H9 (cell line): ENCODE results near the gene CTXN1. TPM values are rescaled to one million over a fixed set of nuclear protein-coding genes. Genes with fewer than 3 reads are reported as not detected.

ENCODE experiments used
- DNase-seq: peaks from one replicate; pipeline ENCODE4 v3.0.0-alpha.2; 2017
- H2AFZ ChIP-seq: one replicate; pipeline ENCODE4 v1.6.1; 2013; ENCODE audit warnings: mild to moderate bottlenecking, low read length, control low read depth, moderate library complexity
- H2AK5ac ChIP-seq: 2 replicates; pipeline ENCODE4 v1.6.1; 2013; ENCODE audit warnings: low read length, control low read depth, mixed read lengths; ENCODE audit not compliant: insufficient read length
- H2BK120ac ChIP-seq: one replicate; pipeline ENCODE4 v1.6.1; 2013; ENCODE audit warnings: low read depth, mild to moderate bottlenecking, low read length, control low read depth, inconsistent platforms; ENCODE audit not compliant: poor library complexity, severe bottlenecking
- H2BK12ac ChIP-seq: 2 replicates; pipeline ENCODE4 v1.6.1; 2013; ENCODE audit warnings: low read length, control low read depth, mixed read lengths, low read depth; ENCODE audit not compliant: insufficient read length
- H2BK15ac ChIP-seq: 2 replicates; pipeline ENCODE4 v1.6.1; 2013; ENCODE audit warnings: low read depth, low read length, control low read depth
- H2BK20ac ChIP-seq: one replicate; pipeline ENCODE4 v1.6.1; 2013; ENCODE audit warnings: low read depth, mild to moderate bottlenecking, low read length, control low read depth, inconsistent platforms; ENCODE audit not compliant: poor library complexity, severe bottlenecking
- H2BK5ac ChIP-seq: 2 replicates; pipeline ENCODE4 v1.6.1; 2013; ENCODE audit warnings: low read length, control low read depth, mixed read lengths; ENCODE audit not compliant: insufficient read length
- H3K14ac ChIP-seq: 2 replicates; pipeline ENCODE4 v1.6.1; 2013; ENCODE audit warnings: low read length, control low read depth; ENCODE audit not compliant: insufficient read depth
- H3K18ac ChIP-seq: 2 replicates; pipeline ENCODE4 v1.6.1; 2013; ENCODE audit warnings: low read depth, mild to moderate bottlenecking, mixed read lengths, low read length, control low read depth; ENCODE audit not compliant: insufficient read length
- H3K23ac ChIP-seq: 2 replicates; pipeline ENCODE4 v1.6.1; 2013; ENCODE audit warnings: low read length, control low read depth, mixed read lengths, low read depth; ENCODE audit not compliant: insufficient read length
- H3K23me2 ChIP-seq: 2 replicates; pipeline ENCODE4 v1.6.1; 2013; ENCODE audit warnings: low read depth, mild to moderate bottlenecking, mixed read lengths, low read length, control low read depth; ENCODE audit not compliant: insufficient read length, poor library complexity, severe bottlenecking
- H3K27ac ChIP-seq: 2 replicates; pipeline ENCODE4 v1.5.1; 2013; ENCODE audit warnings: low read length, control low read depth, mixed read lengths, low read depth; ENCODE audit not compliant: insufficient read length
- H3K27me3 ChIP-seq: 2 replicates; pipeline ENCODE4 v1.6.1; 2013; ENCODE audit warnings: low read length, control low read depth, inconsistent platforms; ENCODE audit not compliant: insufficient read depth
- H3K4ac ChIP-seq: 2 replicates; pipeline ENCODE4 v1.6.1; 2013; ENCODE audit warnings: low read depth, mild to moderate bottlenecking, control low read depth, inconsistent platforms, low read length, moderate library complexity
- H3K4me1 ChIP-seq: 2 replicates; pipeline ENCODE4 v1.6.1; 2013; ENCODE audit warnings: low read length, control low read depth, inconsistent platforms; ENCODE audit not compliant: insufficient read depth
- H3K4me2 ChIP-seq: 2 replicates; pipeline ENCODE4 v1.6.1; 2013; ENCODE audit warnings: low read length, control low read depth, mixed read lengths; ENCODE audit not compliant: insufficient read length, insufficient read depth
- H3K56ac ChIP-seq: 2 replicates; pipeline ENCODE4 v1.6.1; 2013; ENCODE audit warnings: low read depth, mild to moderate bottlenecking, mixed read lengths, low read length, control low read depth; ENCODE audit not compliant: insufficient read length
- H3K79me1 ChIP-seq: 2 replicates; pipeline ENCODE4 v1.6.1; 2013; ENCODE audit warnings: low read depth, mild to moderate bottlenecking, moderate library complexity, low read length, control low read depth, inconsistent platforms; ENCODE audit not compliant: insufficient read depth, poor library complexity, severe bottlenecking
- H3K79me2 ChIP-seq: 2 replicates; pipeline ENCODE4 v1.6.1; 2013; ENCODE audit warnings: low read length, control low read depth, inconsistent platforms; ENCODE audit not compliant: insufficient read depth
- H3K9ac ChIP-seq: 2 replicates; pipeline ENCODE4 v1.6.1; 2013; ENCODE audit warnings: low read length, control low read depth, mixed read lengths; ENCODE audit not compliant: insufficient read length; ENCODE audit errors: extremely low read depth
- H3K9me3 ChIP-seq: one replicate; pipeline ENCODE4 v1.6.1; 2013; ENCODE audit warnings: low read depth, low read length, inconsistent platforms; ENCODE audit not compliant: control insufficient read depth
- H3T11ph ChIP-seq: one replicate; pipeline ENCODE4 v1.6.1; 2013; ENCODE audit warnings: mild to moderate bottlenecking, low read length, control low read depth, inconsistent platforms
- H4K20me1 ChIP-seq: one replicate; pipeline ENCODE4 v1.6.1; 2013; ENCODE audit not compliant: control insufficient read depth, insufficient read length, insufficient read depth
- H4K5ac ChIP-seq: 2 replicates; pipeline ENCODE4 v1.6.1; 2013; ENCODE audit warnings: low read depth, mild to moderate bottlenecking, mixed read lengths, low read length, control low read depth; ENCODE audit not compliant: insufficient read length
- H4K8ac ChIP-seq: replicated peaks from 2 replicates; pipeline ENCODE4 v1.6.1; 2013; ENCODE audit warnings: low read length, control low read depth, mixed read lengths, low read depth; ENCODE audit not compliant: insufficient read length
- H4K91ac ChIP-seq: 2 replicates; pipeline ENCODE4 v1.6.1; 2013; ENCODE audit warnings: low read depth, mild to moderate bottlenecking, moderate library complexity, mixed read lengths, low read length, control low read depth; ENCODE audit not compliant: insufficient read length
- H3K27ac Mint-ChIP-seq, 3 experiments: 2 replicates in 2 of 3; 3 replicates in 1 of 3; pipeline ENCODE4 v1.8.0; 2020 to 2021; ENCODE audit warnings: mixed read lengths in 3 of 3, mild to moderate bottlenecking in 1 of 3, moderate library complexity in 1 of 3
- H3K27me3 Mint-ChIP-seq: 2 replicates; pipeline ENCODE4 v1.8.0; 2021; ENCODE audit warnings: low read depth, mild to moderate bottlenecking, moderate library complexity, mixed read lengths
- H3K36me3 Mint-ChIP-seq, 3 experiments: 2 replicates in 2 of 3; 3 replicates in 1 of 3; pipeline ENCODE4 v1.8.0; 2020 to 2021; ENCODE audit warnings: low read depth in 3 of 3, mixed read lengths in 3 of 3; ENCODE audit not compliant: insufficient read depth in 1 of 3
- H3K4me1 Mint-ChIP-seq, 2 experiments: 2 replicates each; pipeline ENCODE4 v1.8.0; 2020; ENCODE audit warnings: mixed read lengths in 2 of 2
- H3K4me3 Mint-ChIP-seq, 2 experiments: 2 replicates in 1 of 2; 3 replicates in 1 of 2; pipeline ENCODE4 v1.8.0; 2020 to 2021; ENCODE audit warnings: mild to moderate bottlenecking in 2 of 2, mixed read lengths in 2 of 2, moderate library complexity in 1 of 2
- H3K9me3 Mint-ChIP-seq, 2 experiments: 2 replicates in 1 of 2; 3 replicates in 1 of 2; pipeline ENCODE4 v1.8.0; 2020; ENCODE audit warnings: mild to moderate bottlenecking in 2 of 2, mixed read lengths in 2 of 2, moderate library complexity in 1 of 2
- CTCF ChIP-seq: fragments of 200-600 bp; sonication (generic); conservative IDR thresholded peaks from 3 replicates; pipeline ENCODE4 v1.8.0; 2021; ENCODE audit warnings: antibody characterized with exemption, mild to moderate bottlenecking
- WGBS: extraction: QIAGEN DNeasy Blood & Tissue Kit; methylation state at CpG from one replicate; pipeline ENCODE4 v1.1.7; 2013; ENCODE audit warnings: missing lambda C conversion rate, low lambda C conversion rate, mixed read lengths; ENCODE audit not compliant: insufficient read length; ENCODE audit errors: extremely low coverage; 5-methylcytosine and 5-hydroxymethylcytosine counted together
- total RNA-seq: library from RNA; stranded (reverse); gene quantifications from 2 replicates; pipeline ENCODE4 v1.2.1, GENCODE V29; 2021

Gene CTXN1
- total RNA-seq, 1 experiment from 2014 or later: 22.7 TPM

- Histone ChIP-seq H3K27ac (no peak overlapping the region), H3K56ac (no peak overlapping the region), H4K20me1 (no peaks in the 10 kb centered on the region), H3K9ac (no peak overlapping the region), H2BK15ac (no peak overlapping the region), H3K79me2 (no peaks in the 10 kb centered on the region), H3K79me1 (no peaks in the 10 kb centered on the region), H3K23me2 (no peaks in the 10 kb centered on the region), H2BK120ac (no peak overlapping the region), H4K8ac (no peak overlapping the region), H2AFZ (no peak overlapping the region), H3K14ac (no peak overlapping the region; the same call in 1 of the 2 replicates), H3K27me3 (no peaks in the 10 kb centered on the region), H2BK20ac (no peak overlapping the region), H3K18ac (no peak overlapping the region), H4K5ac (no peak overlapping the region), H4K91ac (no peak overlapping the region), H3T11ph (no peak overlapping the region), H3K4ac (no peak overlapping the region), H2BK5ac (no peak overlapping the region), H2AK5ac (no peak overlapping the region), H3K4me1 (0 out of 2 replicates have a peak, but pooled peaks cover 4% of the 10 kb centered on the region), H2BK12ac (no peak overlapping the region), H3K4me2 (no peak overlapping the region), H3K9me3 (no peaks in the 10 kb centered on the region), H3K23ac (no peak overlapping the region)
- Mint-ChIP-seq H3K4me1 (peaks cover 6 to 11% of the 10 kb centered on the region in 2 experiments), H3K36me3 (peaks cover 5 to 43% (median 23%) of the 10 kb centered on the region in 3 experiments; a peak in 6 of 7 replicates), H3K9me3 (no peaks in the 10 kb centered on the region), H3K27me3 (no peaks in the 10 kb centered on the region), H3K27ac (no peak overlapping the region), H3K4me3 (peak overlapping the region; percentile 60 to 85)
- TF ChIP-seq CTCF: no peak
- no peak for DNase-seq
- no CpG with 5 or more reads among the region's 32 CpGs for WGBS
Observed at GRCh38 chr19:7926727-7927604, 1.0 kb upstream of the CTXN1 start.
